GM19455 (cell line): ENCODE results near the gene MIOS.
"Not testable (repeated sequence)": the region's sequence is repeated elsewhere in the genome, so short reads cannot be mapped to it uniquely, and the experiment has no call there.

Experiments used
- ATAC-seq: cut with Tn5 transposase; IDR thresholded peaks from one replicate; pipeline ENCODE4 v1.9.1; 2021; ENCODE audit not compliant: unreplicated experiment

MIOS gene

GRCh38 chr7:7554649-7555575 lies 11.8 kb upstream of the MIOS start:
- ATAC-seq, result no peak

DNA sequence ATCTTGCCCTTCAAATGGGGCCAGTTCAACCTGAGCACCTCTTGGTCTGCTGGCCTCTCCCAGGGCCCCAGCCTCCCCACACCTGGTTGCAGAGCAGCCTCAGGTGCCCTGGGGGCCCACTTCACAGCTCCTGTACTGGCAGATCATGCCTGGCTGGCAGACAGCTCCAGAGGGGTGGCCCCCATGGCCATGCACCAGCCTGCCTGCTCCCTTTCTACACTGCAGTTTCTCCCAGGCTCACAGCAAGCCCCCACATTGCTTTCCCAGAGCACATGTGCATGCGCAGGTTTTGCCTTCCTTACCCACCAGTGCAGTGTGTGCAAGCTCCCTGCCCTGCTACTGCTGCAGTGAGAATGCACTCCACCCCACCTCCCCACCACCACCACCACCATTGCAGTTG lies 9.8 kb upstream of the MIOS start:
- no peak for ATAC-seq

GRCh38 chr7:7557252-7557651 lies 9.4 kb upstream of the MIOS start:
- ATAC-seq, result no peak

DNA sequence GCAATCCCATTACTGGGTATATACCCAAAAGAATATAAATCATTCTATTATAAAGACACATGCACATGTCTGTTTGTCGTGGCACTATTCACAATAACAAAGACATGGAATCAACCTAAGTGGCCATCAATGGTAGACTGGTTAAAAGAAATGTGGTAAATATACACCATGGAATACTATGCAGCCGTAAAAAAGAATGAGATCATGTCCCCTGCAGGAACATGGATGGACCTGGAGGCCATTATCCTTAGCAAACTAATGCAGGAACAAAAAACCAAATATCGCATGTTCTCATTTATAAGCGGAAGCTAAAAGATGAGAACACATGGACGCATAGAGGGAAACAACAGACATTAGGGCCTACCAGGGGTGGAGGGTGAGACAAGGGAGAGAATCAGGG lies 5.1 kb upstream of the MIOS start:
- ATAC-seq, result not testable (repeated sequence)

- ATAC-seq, result no peak
These were observed 3.9 kb upstream of the MIOS start for GRCh38 chr7:7562736-7563135.

DNA sequence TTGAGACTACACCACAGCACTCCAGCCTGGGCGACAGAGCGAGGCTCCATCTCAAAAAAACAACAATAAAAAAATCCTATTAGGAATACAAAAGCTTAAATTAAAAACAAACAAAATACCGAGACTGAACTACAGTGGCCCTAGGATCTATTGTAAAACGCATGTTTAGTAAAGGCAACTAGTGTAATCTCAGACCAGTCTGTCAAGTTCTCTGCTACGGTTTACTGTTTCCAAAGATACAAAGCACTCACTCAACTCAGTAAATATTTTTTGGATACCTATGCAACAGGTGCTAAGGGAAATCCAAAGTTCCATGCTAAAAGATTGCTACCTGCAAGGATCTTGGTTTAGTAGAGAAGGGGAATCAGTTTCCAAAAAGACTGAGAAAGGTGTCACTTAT lies 3.4 kb upstream of the MIOS start:
- ATAC-seq, result no peak

DNA sequence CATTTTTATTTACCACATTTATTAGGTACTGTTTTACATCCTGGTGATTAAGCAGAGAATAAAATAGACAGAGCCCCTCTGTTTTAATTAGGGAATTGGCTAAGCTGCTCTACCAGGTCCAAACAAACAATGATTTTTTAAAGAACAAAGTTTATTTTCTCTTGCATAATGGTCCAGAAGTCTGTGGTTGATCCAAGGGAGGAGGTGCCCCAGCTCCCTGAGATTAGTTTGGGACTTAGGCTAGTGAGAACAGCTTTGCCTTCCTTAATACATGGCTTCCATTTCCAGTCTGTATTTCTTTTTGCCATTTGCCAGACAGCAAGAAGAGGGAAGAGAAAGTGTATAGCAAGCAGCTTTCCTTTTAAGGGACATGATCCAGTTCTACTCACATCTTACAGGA lies 2.9 kb upstream of the MIOS start:
- no peak for ATAC-seq

GRCh38 chr7:7564323-7564780 lies 2.3 kb upstream of the MIOS start:
- ATAC-seq, result no peak

GRCh38 chr7:7565018-7565680 lies 1.5 kb upstream of the MIOS start:
- no peak for ATAC-seq

DNA sequence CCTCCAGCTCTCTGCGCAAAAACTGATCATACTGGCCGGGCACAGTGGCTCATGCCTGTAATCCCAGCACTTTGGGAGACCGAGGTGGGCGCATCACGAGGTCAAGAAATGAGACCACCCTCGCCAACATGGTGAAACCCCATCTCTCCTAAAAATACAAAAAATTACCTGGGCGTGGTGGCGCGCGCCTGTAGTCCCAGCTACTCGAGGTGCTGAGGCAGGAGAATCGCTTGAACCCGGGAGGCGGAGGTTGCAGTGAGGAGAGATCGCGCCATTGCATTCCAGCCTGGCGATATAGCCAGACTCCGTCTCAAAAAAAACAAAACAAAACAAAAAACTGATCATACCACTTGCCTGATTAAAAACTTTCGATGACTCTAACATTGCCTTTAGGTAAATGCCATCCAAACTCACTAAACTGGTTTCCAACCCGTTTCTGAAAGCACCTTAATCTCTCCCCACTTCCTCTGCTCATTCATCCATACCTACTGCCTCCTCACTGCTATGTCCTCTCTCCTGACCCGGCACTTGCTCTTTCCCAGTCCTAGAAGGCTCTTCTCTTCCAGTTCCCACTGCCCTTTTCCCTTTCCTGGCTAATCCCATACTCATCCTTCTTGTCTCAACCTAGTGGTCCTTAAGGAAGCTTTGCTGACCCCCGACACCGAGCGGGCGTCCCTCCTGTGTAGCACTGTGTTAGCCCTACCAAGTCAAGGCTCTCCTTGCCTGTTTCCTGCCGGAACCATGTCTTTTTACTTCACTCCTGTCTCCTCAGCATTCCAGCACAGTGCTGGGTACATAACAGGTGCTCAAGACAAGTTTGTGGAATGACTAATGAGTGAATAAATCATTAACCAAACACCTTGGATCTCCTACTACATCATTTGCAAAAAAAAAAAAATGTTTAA lies 686 bp upstream of the MIOS start:
- peak; percentile 13 for ATAC-seq

DNA sequence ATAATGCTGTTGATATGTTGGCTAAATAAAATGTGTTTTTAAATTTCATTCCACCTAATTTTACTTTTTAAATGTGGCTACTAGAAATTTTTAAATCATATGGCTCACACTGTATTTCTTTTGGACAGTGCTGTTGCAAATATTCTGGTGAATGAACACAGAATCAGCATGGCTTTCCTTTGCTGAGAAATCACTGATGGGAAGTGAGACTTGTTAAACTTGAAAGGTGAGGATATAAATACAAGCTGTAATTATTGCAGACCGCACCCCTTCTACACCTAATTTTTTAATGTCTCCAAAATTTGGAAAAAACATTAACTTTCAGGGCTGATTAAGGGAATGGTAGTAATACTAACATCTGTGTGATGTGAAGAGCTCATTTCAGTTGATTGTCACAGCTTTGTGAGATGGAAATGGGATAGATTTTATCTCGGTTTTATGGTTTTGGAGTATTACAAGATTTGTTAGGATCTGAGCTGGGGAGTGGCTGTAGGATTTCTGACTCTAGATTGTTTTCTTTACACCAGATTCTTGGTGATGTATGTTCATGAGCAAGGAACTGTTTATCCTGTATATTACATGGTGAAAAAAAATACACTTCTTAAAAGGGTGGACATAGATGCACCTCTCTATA lies 1.3 kb downstream of the MIOS start:
- ATAC-seq, result no peak

DNA sequence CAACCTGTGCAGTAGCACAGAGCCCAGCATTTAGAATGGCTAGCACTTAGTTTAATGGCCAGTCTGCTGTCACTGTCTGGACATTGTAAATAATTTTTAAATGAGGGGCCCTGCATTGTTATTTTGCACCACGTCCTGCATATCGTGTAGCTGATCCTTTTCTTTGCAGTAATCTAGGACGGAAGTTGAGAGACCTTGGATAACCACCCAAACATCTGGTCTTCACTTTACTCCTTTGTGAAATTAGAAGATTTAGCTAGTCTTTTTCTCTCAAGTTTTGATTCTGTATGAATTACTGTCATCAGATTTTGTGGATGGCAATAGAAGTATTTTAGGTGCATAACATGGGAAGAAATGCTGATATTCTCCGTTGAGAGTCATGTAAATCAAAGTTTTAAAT lies 1.9 kb downstream of the MIOS start:
- no peak for ATAC-seq

DNA sequence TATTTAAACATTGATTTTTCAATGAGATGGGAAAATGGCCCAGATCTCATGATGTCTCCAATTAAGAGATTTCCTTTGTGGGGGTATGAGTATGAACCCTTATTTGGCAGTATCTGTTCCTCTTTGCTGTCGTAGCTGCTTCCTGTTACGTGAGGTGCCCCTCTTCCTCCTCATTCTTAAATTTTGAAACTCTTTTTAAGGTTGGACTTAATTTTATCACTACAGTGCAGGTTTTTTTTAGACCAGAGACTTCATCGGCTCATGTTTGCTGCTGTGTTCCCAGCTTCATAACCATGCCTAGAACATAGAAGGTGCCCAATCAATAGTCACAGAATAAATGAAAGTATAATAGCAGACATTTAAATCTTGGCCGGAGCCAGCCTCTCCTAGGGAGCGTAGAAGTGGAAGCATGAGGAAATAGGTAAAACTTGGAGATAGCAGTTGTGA lies 2.4 kb downstream of the MIOS start:
- peak; percentile 42 for ATAC-seq

- ATAC-seq, result no peak
These were observed 2.9 kb downstream of the MIOS start for GRCh38 chr7:7569615-7570014.

DNA sequence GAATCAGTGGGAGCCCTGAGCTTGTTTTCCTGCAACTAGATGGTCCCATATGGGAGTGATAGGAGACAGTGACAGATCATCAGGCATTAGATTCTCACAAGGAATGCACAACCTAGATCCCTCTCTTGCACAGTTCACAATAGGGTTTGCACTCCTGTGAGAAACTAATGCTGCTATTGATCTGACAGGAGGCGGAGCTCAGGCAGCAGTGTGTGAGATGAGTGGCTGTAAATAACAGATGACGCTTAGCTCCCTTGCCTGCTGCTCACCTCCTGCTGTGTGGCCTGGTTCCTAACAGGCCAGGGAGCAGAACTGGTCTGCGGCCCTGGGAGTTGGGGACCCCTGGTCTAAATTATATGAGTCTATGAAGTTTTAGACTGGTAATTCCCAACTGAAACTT lies 3.9 kb downstream of the MIOS start:
- ATAC-seq, result no peak

DNA sequence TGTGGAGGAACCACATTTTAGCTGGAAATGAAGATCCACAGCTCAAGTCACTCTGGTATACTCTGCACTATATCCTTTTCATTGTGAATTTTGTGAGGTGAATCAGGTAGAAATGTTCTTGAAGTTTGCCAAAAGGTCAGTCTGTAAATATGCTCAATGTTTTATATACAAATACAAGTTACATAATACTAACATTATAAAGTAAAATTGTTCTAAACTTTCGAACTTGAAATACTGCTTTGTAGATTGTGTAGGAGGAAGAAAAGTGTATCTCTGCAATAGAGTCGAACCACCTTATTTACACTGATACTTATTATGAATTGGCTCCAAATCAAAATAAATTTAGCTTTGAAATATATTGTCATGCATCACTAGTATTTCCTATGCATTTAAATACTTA lies 7.0 kb downstream of the MIOS start:
- no peak for ATAC-seq

- no peak for ATAC-seq
These were observed 9.7 kb downstream of the MIOS start for GRCh38 chr7:7576344-7576743.

- peak; percentile 56 for ATAC-seq
These were observed 11.2 kb downstream of the MIOS start for GRCh38 chr7:7577888-7578287.

GRCh38 chr7:7579638-7580037 lies 13.0 kb downstream of the MIOS start:
- no peak for ATAC-seq

DNA sequence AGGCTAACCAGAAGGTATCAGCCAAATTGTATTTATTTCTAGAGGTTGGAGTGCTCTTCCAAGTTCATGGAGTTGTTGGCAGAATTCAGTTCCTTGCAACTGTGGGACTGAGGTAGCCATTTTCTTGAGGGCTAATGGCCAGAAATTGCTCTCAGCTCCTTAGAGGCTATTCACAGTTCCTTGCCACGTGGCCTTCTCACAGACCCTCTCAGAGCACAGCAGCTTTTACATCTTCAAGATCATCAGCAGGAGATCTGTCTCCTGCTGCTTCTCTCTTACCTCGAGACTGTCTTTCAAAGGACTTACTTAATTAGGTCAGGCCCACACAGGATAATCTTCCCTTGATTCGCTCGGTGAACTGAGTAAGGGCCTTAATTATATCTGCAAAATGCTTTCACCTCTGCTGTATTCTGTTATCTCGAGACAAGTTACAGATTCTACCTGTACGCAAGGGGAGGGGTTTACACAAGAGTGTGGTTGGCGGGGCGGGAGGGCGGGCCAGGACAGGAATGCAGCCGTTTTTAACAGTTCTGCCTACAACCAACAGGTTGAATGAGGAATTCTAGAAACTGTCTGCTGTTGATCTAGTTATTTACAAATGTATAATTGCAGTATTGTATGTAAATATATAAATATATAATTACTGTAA lies 15.0 kb downstream of the MIOS start:
- ATAC-seq, result no peak
